ENCODE results near the gene FEN1.

Gene FEN1

GRCh38 chr11:61832754-61833153, 40.0 kb downstream of the FEN1 start:
- DNase-seq (no peak), ATAC-seq (no peak)
- H3K4me3 Mint-ChIP-seq: no peak overlapping the region
- no peak overlapping the region for H3K27ac Mint-ChIP-seq
- peaks cover 73% of the 10 kb centered on the region for H3K4me1 Mint-ChIP-seq
- peaks cover 8% of the 10 kb centered on the region for H3K27me3 Mint-ChIP-seq
- no peaks in the 10 kb centered on the region for H3K9me3 Mint-ChIP-seq

GRCh38 chr11:61833471-61833870, 40.8 kb downstream of the FEN1 start:
- ATAC-seq: no peak
- Mint-ChIP-seq H3K27ac (peak overlapping the region; percentile 16 to 79), H3K4me3 (peak overlapping the region; percentile 9 to 76), H3K9me3 (no peaks in the 10 kb centered on the region), H3K27me3 (peaks cover 8% of the 10 kb centered on the region), H3K4me1 (peaks cover 69% of the 10 kb centered on the region)
- no peak for DNase-seq

- Mint-ChIP-seq H3K27me3 (peaks cover 8% of the 10 kb centered on the region), H3K4me3 (peak overlapping the region; percentile 9 to 76), H3K9me3 (no peaks in the 10 kb centered on the region), H3K27ac (peak overlapping the region; percentile 87 to 98), H3K4me1 (peaks cover 67% of the 10 kb centered on the region)
- ATAC-seq: no peak
- DNase-seq: no peak
Measured at GRCh38 chr11:61833926-61834277, 41.2 kb downstream of the FEN1 start.

- peak; percentile 60 to 73 for DNase-seq
- peak; percentile 98 for ATAC-seq
Measured at GRCh38 chr11:61834278-61835048, 41.8 kb downstream of the FEN1 start.

GRCh38 chr11:61836193-61836592, 43.5 kb downstream of the FEN1 start:
- H3K4me3 Mint-ChIP-seq: no peak overlapping the region
- ATAC-seq (no peak), DNase-seq (no peak)
- no peaks in the 10 kb centered on the region for H3K27me3 Mint-ChIP-seq
- H3K9me3 Mint-ChIP-seq: no peaks in the 10 kb centered on the region
- H3K27ac Mint-ChIP-seq: peak overlapping the region in 1 of 2 donors; percentile 85
- H3K4me1 Mint-ChIP-seq: peaks cover 47% of the 10 kb centered on the region

More at GRCh38 chr11:61834278-61835048, 41.8 kb downstream of the FEN1 start:
- Mint-ChIP-seq H3K27ac (peak overlapping the region; percentile 87 to 98), H3K9me3 (no peaks in the 10 kb centered on the region), H3K27me3 (peaks cover 8% of the 10 kb centered on the region), H3K4me3 (peak overlapping the region; percentile 71 to 76), H3K4me1 (peaks cover 63% of the 10 kb centered on the region)

- Mint-ChIP-seq H3K27me3 (no peaks in the 10 kb centered on the region), H3K4me3 (no peak overlapping the region), H3K4me1 (peaks cover 34% of the 10 kb centered on the region), H3K27ac (no peak overlapping the region), H3K9me3 (no peaks in the 10 kb centered on the region)
- no peak for DNase-seq
- no peak for ATAC-seq
Measured at GRCh38 chr11:61837411-61838005, 44.8 kb downstream of the FEN1 start.

- no peaks in the 10 kb centered on the region for H3K27me3 Mint-ChIP-seq
- DNase-seq (no peak), ATAC-seq (no peak)
- H3K9me3 Mint-ChIP-seq: no peaks in the 10 kb centered on the region
- no peak overlapping the region for H3K4me3 Mint-ChIP-seq
- peak overlapping the region in 1 of 2 donors; percentile 26 for H3K27ac Mint-ChIP-seq
- H3K4me1 Mint-ChIP-seq: peaks cover 24% of the 10 kb centered on the region
Measured at GRCh38 chr11:61838501-61838900, 45.8 kb downstream of the FEN1 start.

- DNase-seq (no peak), ATAC-seq (no peak)
- H3K27ac Mint-ChIP-seq: peak overlapping the region; percentile 26 to 35
- H3K4me1 Mint-ChIP-seq: peaks cover 20% of the 10 kb centered on the region
- H3K27me3 Mint-ChIP-seq: no peaks in the 10 kb centered on the region
- no peak overlapping the region for H3K4me3 Mint-ChIP-seq
- H3K9me3 Mint-ChIP-seq: no peaks in the 10 kb centered on the region
Measured at GRCh38 chr11:61838921-61839320, 46.2 kb downstream of the FEN1 start.

GRCh38 chr11:61839742-61840141, 47.0 kb downstream of the FEN1 start:
- Mint-ChIP-seq H3K4me1 (peaks cover 11% of the 10 kb centered on the region), H3K9me3 (no peaks in the 10 kb centered on the region), H3K27ac (peak overlapping the region in 1 of 2 donors; percentile 31), H3K27me3 (no peaks in the 10 kb centered on the region), H3K4me3 (no peak overlapping the region)
- DNase-seq: no peak
- ATAC-seq: no peak

- no peak for ATAC-seq
- Mint-ChIP-seq H3K4me3 (no peak overlapping the region), H3K4me1 (peaks cover 5% of the 10 kb centered on the region), H3K9me3 (no peaks in the 10 kb centered on the region), H3K27ac (peak overlapping the region in 1 of 2 donors; percentile 79), H3K27me3 (no peaks in the 10 kb centered on the region)
- DNase-seq: no peak
Measured at GRCh38 chr11:61840371-61840770, 47.7 kb downstream of the FEN1 start.

- Mint-ChIP-seq H3K4me3 (no peak overlapping the region), H3K4me1 (no peaks in the 10 kb centered on the region), H3K27ac (peak overlapping the region in 1 of 2 donors; percentile 19), H3K9me3 (no peaks in the 10 kb centered on the region), H3K27me3 (no peaks in the 10 kb centered on the region)
- DNase-seq: no peak
- no peak for ATAC-seq
Measured at GRCh38 chr11:61841636-61842527, 49.2 kb downstream of the FEN1 start.

GRCh38 chr11:61842528-61842820, 49.8 kb downstream of the FEN1 start:
- no peak for ATAC-seq
- no peak for DNase-seq
- Mint-ChIP-seq H3K4me3 (no peak overlapping the region), H3K9me3 (no peaks in the 10 kb centered on the region), H3K27me3 (no peaks in the 10 kb centered on the region), H3K27ac (no peak overlapping the region), H3K4me1 (no peaks in the 10 kb centered on the region)

GRCh38 chr11:61844909-61845565, 52.3 kb downstream of the FEN1 start:
- no peak for DNase-seq
- Mint-ChIP-seq H3K27ac (no peak overlapping the region), H3K4me3 (no peak overlapping the region)

GRCh38 chr11:61846362-61847020, 53.8 kb downstream of the FEN1 start:
- peak overlapping the region in 1 of 2 donors; percentile 2 for H3K27ac Mint-ChIP-seq
- no peak for ATAC-seq
- DNase-seq: no peak
- H3K9me3 Mint-ChIP-seq: no peaks in the 10 kb centered on the region
- no peaks in the 10 kb centered on the region for H3K4me1 Mint-ChIP-seq
- no peak overlapping the region for H3K4me3 Mint-ChIP-seq
- H3K27me3 Mint-ChIP-seq: no peaks in the 10 kb centered on the region

More at GRCh38 chr11:61844909-61845565, 52.3 kb downstream of the FEN1 start:
- no peaks in the 10 kb centered on the region for H3K9me3 Mint-ChIP-seq
- ATAC-seq: no peak
- no peaks in the 10 kb centered on the region for H3K27me3 Mint-ChIP-seq
- H3K4me1 Mint-ChIP-seq: no peaks in the 10 kb centered on the region
